GM19099 (cell line): ENCODE measurements around the gene DACT2.

Experiments
- POLR2A ChIP-seq: IDR thresholded peaks from 3 replicates; pipeline ENCODE4 v1.6.1; 2011; ENCODE audit warnings: low read depth; ENCODE audit not compliant: insufficient read length; ENCODE audit errors: extremely low read depth

The DACT2 gene

GRCh38 chr6:168355716-168356522 lies 36.3 kb upstream of the DACT2 start:
- no peak for TF ChIP-seq POLR2A

- no peak for TF ChIP-seq POLR2A
Measured at GRCh38 chr6:168354338-168354737, 34.8 kb upstream of the DACT2 start.

GRCh38 chr6:168353041-168353440 lies 33.5 kb upstream of the DACT2 start:
- TF ChIP-seq POLR2A: no peak

GRCh38 chr6:168352096-168352495 lies 32.5 kb upstream of the DACT2 start:
- no peak for TF ChIP-seq POLR2A

GRCh38 chr6:168349718-168350210 lies 30.2 kb upstream of the DACT2 start:
- no peak for TF ChIP-seq POLR2A

- TF ChIP-seq POLR2A: no peak
Measured at GRCh38 chr6:168348186-168348585, 28.6 kb upstream of the DACT2 start.

- TF ChIP-seq POLR2A: no peak
Measured at GRCh38 chr6:168347615-168348014, 28.0 kb upstream of the DACT2 start.

GRCh38 chr6:168347053-168347452 lies 27.5 kb upstream of the DACT2 start:
- TF ChIP-seq POLR2A: no peak

GRCh38 chr6:168345896-168346754 lies 26.5 kb upstream of the DACT2 start:
- TF ChIP-seq POLR2A: no peak

GRCh38 chr6:168345266-168345665 lies 25.7 kb upstream of the DACT2 start:
- no peak for TF ChIP-seq POLR2A

GRCh38 chr6:168344338-168344737 lies 24.8 kb upstream of the DACT2 start:
- no peak for TF ChIP-seq POLR2A

- no peak for TF ChIP-seq POLR2A
Measured at GRCh38 chr6:168343239-168344150, 23.9 kb upstream of the DACT2 start.

GRCh38 chr6:168342636-168343035 lies 23.1 kb upstream of the DACT2 start:
- no peak for TF ChIP-seq POLR2A

- TF ChIP-seq POLR2A: no peak
Measured at GRCh38 chr6:168341280-168341900, 21.8 kb upstream of the DACT2 start.

- TF ChIP-seq POLR2A: no peak
Measured at GRCh38 chr6:168340819-168341218, 21.2 kb upstream of the DACT2 start.

- no peak for TF ChIP-seq POLR2A
Measured at GRCh38 chr6:168338777-168339176, 19.2 kb upstream of the DACT2 start.
